ENCODE measurements around the gene ASXL1.

DNA sequence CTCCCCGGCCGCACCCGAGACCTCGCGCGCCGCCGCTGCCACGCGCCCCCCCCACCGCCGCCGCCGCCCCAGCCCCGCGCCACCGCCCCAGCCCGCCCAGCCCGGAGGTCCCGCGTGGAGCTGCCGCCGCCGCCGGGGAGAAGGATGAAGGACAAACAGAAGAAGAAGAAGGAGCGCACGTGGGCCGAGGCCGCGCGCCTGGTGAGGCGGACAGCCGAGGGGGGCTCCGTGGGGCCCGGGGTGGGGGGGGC is 426 bp downstream of the ASXL1 start:
- TF ChIP-seq, protein P1, sequence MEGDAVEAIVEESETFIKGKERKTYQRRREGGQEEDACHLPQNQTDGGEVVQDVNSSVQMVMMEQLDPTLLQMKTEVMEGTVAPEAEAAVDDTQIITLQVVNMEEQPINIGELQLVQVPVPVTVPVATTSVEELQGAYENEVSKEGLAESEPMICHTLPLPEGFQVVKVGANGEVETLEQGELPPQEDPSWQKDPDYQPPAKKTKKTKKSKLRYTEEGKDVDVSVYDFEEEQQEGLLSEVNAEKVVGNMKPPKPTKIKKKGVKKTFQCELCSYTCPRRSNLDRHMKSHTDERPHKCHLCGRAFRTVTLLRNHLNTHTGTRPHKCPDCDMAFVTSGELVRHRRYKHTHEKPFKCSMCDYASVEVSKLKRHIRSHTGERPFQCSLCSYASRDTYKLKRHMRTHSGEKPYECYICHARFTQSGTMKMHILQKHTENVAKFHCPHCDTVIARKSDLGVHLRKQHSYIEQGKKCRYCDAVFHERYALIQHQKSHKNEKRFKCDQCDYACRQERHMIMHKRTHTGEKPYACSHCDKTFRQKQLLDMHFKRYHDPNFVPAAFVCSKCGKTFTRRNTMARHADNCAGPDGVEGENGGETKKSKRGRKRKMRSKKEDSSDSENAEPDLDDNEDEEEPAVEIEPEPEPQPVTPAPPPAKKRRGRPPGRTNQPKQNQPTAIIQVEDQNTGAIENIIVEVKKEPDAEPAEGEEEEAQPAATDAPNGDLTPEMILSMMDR (IDR thresholded peaks at IDR 0.05), result no peak
- TF ChIP-seq, protein P2, sequence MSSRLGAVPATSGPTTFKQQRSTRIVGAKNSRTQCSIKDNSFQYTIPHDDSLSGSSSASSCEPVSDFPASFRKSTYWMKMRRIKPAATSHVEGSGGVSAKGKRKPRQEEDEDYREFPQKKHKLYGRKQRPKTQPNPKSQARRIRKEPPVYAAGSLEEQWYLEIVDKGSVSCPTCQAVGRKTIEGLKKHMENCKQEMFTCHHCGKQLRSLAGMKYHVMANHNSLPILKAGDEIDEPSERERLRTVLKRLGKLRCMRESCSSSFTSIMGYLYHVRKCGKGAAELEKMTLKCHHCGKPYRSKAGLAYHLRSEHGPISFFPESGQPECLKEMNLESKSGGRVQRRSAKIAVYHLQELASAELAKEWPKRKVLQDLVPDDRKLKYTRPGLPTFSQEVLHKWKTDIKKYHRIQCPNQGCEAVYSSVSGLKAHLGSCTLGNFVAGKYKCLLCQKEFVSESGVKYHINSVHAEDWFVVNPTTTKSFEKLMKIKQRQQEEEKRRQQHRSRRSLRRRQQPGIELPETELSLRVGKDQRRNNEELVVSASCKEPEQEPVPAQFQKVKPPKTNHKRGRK (CRISPR knock-in tag; IDR thresholded peaks at IDR 0.05; ENCODE audit: borderline replicate concordance), result no peak
- TF ChIP-seq, protein P3, sequence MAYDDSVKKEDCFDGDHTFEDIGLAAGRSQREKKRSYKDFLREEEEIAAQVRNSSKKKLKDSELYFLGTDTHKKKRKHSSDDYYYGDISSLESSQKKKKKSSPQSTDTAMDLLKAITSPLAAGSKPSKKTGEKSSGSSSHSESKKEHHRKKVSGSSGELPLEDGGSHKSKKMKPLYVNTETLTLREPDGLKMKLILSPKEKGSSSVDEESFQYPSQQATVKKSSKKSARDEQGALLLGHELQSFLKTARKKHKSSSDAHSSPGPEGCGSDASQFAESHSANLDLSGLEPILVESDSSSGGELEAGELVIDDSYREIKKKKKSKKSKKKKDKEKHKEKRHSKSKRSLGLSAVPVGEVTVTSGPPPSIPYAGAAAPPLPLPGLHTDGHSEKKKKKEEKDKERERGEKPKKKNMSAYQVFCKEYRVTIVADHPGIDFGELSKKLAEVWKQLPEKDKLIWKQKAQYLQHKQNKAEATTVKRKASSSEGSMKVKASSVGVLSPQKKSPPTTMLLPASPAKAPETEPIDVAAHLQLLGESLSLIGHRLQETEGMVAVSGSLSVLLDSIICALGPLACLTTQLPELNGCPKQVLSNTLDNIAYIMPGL (CRISPR knock-in tag; IDR thresholded peaks at IDR 0.05), result no peak
- TF ChIP-seq FOXP1 (CRISPR knock-in tag; IDR thresholded peaks at IDR 0.05; ENCODE audit: borderline replicate concordance) (no peak), ZNF317 (CRISPR knock-in tag; IDR thresholded peaks at IDR 0.05; ENCODE audit: borderline replicate concordance, low read depth) (no peak), NR2C2 (CRISPR knock-in tag; IDR thresholded peaks at IDR 0.05) (no peak), ZNF423 (CRISPR knock-in tag; IDR thresholded peaks at IDR 0.05) (no peak), NFE2L1 (CRISPR knock-in tag; IDR thresholded peaks at IDR 0.05) (no peak)
- TF ChIP-seq, protein P4, sequence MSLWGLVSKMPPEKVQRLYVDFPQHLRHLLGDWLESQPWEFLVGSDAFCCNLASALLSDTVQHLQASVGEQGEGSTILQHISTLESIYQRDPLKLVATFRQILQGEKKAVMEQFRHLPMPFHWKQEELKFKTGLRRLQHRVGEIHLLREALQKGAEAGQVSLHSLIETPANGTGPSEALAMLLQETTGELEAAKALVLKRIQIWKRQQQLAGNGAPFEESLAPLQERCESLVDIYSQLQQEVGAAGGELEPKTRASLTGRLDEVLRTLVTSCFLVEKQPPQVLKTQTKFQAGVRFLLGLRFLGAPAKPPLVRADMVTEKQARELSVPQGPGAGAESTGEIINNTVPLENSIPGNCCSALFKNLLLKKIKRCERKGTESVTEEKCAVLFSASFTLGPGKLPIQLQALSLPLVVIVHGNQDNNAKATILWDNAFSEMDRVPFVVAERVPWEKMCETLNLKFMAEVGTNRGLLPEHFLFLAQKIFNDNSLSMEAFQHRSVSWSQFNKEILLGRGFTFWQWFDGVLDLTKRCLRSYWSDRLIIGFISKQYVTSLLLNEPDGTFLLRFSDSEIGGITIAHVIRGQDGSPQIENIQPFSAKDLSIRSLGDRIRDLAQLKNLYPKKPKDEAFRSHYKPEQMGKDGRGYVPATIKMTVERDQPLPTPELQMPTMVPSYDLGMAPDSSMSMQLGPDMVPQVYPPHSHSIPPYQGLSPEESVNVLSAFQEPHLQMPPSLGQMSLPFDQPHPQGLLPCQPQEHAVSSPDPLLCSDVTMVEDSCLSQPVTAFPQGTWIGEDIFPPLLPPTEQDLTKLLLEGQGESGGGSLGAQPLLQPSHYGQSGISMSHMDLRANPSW (CRISPR knock-in tag; conservative IDR thresholded peaks at IDR 0.05; ENCODE audit: low read depth), result no peak
- TF ChIP-seq, protein P5, sequence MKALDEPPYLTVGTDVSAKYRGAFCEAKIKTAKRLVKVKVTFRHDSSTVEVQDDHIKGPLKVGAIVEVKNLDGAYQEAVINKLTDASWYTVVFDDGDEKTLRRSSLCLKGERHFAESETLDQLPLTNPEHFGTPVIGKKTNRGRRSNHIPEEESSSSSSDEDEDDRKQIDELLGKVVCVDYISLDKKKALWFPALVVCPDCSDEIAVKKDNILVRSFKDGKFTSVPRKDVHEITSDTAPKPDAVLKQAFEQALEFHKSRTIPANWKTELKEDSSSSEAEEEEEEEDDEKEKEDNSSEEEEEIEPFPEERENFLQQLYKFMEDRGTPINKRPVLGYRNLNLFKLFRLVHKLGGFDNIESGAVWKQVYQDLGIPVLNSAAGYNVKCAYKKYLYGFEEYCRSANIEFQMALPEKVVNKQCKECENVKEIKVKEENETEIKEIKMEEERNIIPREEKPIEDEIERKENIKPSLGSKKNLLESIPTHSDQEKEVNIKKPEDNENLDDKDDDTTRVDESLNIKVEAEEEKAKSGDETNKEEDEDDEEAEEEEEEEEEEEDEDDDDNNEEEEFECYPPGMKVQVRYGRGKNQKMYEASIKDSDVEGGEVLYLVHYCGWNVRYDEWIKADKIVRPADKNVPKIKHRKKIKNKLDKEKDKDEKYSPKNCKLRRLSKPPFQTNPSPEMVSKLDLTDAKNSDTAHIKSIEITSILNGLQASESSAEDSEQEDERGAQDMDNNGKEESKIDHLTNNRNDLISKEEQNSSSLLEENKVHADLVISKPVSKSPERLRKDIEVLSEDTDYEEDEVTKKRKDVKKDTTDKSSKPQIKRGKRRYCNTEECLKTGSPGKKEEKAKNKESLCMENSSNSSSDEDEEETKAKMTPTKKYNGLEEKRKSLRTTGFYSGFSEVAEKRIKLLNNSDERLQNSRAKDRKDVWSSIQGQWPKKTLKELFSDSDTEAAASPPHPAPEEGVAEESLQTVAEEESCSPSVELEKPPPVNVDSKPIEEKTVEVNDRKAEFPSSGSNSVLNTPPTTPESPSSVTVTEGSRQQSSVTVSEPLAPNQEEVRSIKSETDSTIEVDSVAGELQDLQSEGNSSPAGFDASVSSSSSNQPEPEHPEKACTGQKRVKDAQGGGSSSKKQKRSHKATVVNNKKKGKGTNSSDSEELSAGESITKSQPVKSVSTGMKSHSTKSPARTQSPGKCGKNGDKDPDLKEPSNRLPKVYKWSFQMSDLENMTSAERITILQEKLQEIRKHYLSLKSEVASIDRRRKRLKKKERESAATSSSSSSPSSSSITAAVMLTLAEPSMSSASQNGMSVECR (CRISPR knock-in tag; IDR thresholded peaks at IDR 0.05; ENCODE audit: borderline replicate concordance), result no peak
- TF ChIP-seq, protein P6, sequence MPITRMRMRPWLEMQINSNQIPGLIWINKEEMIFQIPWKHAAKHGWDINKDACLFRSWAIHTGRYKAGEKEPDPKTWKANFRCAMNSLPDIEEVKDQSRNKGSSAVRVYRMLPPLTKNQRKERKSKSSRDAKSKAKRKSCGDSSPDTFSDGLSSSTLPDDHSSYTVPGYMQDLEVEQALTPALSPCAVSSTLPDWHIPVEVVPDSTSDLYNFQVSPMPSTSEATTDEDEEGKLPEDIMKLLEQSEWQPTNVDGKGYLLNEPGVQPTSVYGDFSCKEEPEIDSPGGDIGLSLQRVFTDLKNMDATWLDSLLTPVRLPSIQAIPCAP (CRISPR knock-in tag; IDR thresholded peaks at IDR 0.05), result no peak
- TF ChIP-seq, protein P7, sequence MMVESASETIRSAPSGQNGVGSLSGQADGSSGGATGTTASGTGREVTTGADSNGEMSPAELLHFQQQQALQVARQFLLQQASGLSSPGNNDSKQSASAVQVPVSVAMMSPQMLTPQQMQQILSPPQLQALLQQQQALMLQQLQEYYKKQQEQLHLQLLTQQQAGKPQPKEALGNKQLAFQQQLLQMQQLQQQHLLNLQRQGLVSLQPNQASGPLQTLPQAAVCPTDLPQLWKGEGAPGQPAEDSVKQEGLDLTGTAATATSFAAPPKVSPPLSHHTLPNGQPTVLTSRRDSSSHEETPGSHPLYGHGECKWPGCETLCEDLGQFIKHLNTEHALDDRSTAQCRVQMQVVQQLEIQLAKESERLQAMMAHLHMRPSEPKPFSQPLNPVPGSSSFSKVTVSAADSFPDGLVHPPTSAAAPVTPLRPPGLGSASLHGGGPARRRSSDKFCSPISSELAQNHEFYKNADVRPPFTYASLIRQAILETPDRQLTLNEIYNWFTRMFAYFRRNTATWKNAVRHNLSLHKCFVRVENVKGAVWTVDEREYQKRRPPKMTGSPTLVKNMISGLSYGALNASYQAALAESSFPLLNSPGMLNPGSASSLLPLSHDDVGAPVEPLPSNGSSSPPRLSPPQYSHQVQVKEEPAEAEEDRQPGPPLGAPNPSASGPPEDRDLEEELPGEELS (CRISPR knock-in tag; IDR thresholded peaks at IDR 0.05), result no peak
- TF ChIP-seq, protein P8, sequence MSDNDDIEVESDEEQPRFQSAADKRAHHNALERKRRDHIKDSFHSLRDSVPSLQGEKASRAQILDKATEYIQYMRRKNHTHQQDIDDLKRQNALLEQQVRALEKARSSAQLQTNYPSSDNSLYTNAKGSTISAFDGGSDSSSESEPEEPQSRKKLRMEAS (CRISPR knock-in tag; IDR thresholded peaks at IDR 0.05), result no peak
- TF ChIP-seq, protein P9, sequence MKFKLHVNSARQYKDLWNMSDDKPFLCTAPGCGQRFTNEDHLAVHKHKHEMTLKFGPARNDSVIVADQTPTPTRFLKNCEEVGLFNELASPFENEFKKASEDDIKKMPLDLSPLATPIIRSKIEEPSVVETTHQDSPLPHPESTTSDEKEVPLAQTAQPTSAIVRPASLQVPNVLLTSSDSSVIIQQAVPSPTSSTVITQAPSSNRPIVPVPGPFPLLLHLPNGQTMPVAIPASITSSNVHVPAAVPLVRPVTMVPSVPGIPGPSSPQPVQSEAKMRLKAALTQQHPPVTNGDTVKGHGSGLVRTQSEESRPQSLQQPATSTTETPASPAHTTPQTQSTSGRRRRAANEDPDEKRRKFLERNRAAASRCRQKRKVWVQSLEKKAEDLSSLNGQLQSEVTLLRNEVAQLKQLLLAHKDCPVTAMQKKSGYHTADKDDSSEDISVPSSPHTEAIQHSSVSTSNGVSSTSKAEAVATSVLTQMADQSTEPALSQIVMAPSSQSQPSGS (CRISPR knock-in tag; IDR thresholded peaks at IDR 0.05; ENCODE audit: borderline replicate concordance, low read depth), result no peak
